ENCODE results near the gene THBS4. TPM values are rescaled to one million over a fixed set of nuclear protein-coding genes. Genes with fewer than 3 reads are reported as not detected.

THBS4 gene
- total and polyA plus RNA-seq, 2 donors from 2014 or later, result 1.4 to 1.8 TPM

DNA sequence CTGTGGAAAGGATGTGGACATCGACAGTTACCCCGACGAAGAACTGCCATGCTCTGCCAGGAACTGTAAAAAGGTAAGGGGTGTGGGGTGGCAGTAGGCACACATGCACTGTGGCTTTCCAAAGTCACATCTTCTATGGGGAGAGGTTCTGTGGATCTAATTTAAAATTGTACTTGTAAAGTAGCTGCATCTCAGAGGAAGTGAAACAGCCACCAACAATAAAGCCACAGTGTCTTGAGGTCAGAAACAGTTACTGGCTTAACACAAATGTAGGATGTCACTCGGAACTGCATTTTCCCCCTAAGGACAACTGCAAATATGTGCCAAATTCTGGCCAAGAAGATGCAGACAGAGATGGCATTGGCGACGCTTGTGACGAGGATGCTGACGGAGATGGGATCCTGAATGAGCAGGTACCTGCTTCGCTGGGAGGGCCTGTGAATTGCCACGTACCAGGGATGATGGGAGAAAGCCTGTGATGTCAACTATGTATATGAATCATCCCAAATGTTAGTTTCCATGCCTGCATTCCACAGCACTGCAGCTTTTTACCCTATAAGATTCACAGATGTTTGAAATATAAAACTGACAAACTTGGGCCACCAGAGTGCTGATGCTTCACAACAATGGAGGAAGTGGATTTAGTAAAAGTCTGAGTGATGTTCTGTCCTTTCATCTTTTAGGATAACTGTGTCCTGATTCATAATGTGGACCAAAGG lies 35.3 kb downstream of the THBS4 start:
- H3K4me1 ChIP-seq (ENCODE audit: control insufficient read depth in 2 of 3, insufficient read depth in 2 of 3, low read depth in 1 of 3, low read length in 3 of 3), result no peaks in the 10 kb centered on the region
- no peak overlapping the region for H3K27ac ChIP-seq (ENCODE audit: low read depth in 2 of 2, low read length in 2 of 2)
- H3K27me3 ChIP-seq (ENCODE audit: control insufficient read depth, insufficient read depth, low read length), result no peaks in the 10 kb centered on the region
- intact Hi-C loops (cut with DNase I), result no loop called here
- H3K36me3 ChIP-seq (ENCODE audit: control insufficient read depth in 2 of 3, insufficient read depth in 3 of 3, low read length in 3 of 3), result peaks cover 0 to 3% (median 0%) of the 10 kb centered on the region in 3 donors
- DNase-seq, result peak in 1 of 5 donors; percentile 21
- H3K9ac ChIP-seq (ENCODE audit: low read length in 3 of 3), result no peak overlapping the region
- no peak for TF ChIP-seq CTCF (IDR thresholded peaks at IDR 0.05; ENCODE audit: borderline replicate concordance, extremely low read depth, insufficient read depth)
- no peaks in the 10 kb centered on the region for H3K9me3 ChIP-seq (ENCODE audit: control insufficient read depth in 2 of 3, insufficient read depth in 1 of 3, low read length in 3 of 3)
- FAIRE-seq, result no peak
- no peak overlapping the region for H3K4me3 ChIP-seq (ENCODE audit: low read length in 3 of 3)

DNA sequence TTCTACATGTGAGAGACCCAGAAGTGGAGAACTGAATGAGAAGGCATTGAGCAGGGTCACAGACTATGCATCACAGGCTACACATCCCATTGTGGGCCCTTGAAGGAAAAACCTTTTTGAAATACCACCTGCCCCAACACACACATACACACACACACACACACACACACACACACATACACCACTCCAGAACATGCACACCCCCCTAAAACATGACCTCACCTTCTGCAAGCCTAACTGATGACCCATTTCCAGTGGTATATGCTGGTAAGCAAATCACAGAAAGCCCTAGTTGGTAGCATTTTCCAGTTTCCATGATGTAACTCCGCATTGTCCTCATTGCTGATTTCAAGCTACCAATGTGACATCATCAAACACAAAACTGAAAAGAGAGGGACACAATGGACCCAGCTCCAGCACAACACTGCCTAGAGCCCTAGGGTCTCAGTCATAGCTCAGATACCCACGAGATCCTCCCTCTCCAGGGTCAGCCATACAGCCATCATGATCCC lies 36.4 kb downstream of the THBS4 start:
- Histone ChIP-seq H3K9me3 (ENCODE audit: control insufficient read depth in 2 of 3, insufficient read depth in 1 of 3, low read length in 3 of 3) (no peaks in the 10 kb centered on the region), H3K27me3 (ENCODE audit: control insufficient read depth, insufficient read depth, low read length) (no peaks in the 10 kb centered on the region), H3K9ac (ENCODE audit: low read length in 3 of 3) (no peak overlapping the region), H3K4me3 (ENCODE audit: low read length in 3 of 3) (no peak overlapping the region), H3K4me1 (ENCODE audit: control insufficient read depth in 2 of 3, insufficient read depth in 2 of 3, low read depth in 1 of 3, low read length in 3 of 3) (no peaks in the 10 kb centered on the region), H3K27ac (ENCODE audit: low read depth in 2 of 2, low read length in 2 of 2) (no peak overlapping the region), H3K36me3 (ENCODE audit: control insufficient read depth in 2 of 3, insufficient read depth in 3 of 3, low read length in 3 of 3) (peaks cover 0 to 3% (median 0%) of the 10 kb centered on the region in 3 donors)
- intact Hi-C loops (cut with DNase I), result no loop called here
- no peak for TF ChIP-seq CTCF (IDR thresholded peaks at IDR 0.05; ENCODE audit: borderline replicate concordance, extremely low read depth, insufficient read depth)
- DNase-seq (no peak), FAIRE-seq (no peak)

DNA sequence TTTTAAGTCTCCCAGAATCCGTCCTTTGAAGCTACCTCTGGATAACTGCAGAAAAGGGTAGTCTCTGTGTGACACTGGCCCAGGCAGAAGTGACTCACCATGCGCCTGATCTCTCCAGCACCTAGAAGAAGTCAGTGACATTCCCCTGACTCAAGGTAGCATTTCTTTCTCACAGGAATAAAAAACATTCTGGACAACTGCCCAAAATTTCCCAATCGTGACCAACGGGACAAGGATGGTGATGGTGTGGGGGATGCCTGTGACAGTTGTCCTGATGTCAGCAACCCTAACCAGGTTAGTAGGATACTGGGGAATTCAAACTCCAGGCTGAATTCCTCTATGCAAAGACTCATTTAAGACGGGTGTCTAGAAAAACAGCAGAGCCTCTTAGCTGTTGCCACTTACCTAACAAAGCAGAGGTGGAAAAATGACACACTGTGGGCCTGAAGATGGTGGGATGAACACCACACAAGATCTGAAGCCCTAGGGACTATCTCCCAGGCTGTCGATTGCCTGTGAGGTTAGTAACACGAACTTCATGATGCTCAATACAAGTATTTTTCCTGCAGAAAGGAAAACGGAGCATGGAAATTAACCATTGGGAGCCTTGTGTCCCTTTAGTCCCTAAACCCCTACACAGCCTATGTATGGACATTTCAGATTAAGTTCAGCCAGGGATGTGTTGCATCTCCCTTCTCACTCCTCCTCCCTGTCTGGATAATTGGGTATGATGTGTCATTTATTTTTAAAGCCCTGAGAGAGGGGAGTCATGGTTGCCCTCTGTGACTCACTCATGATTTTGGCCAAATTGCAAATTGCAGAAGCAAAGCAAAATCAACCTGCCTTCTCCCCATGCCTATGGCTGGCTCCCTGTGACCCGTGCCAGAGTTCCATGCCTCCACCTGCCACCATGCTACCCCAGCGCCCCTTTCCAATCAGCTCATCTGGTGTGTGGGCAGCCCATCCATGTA lies 37.2 kb downstream of the THBS4 start:
- H3K27me3 ChIP-seq (ENCODE audit: control insufficient read depth, insufficient read depth, low read length), result no peaks in the 10 kb centered on the region
- no peak for DNase-seq
- no peak overlapping the region for H3K4me3 ChIP-seq (ENCODE audit: low read length in 3 of 3)
- H3K9me3 ChIP-seq (ENCODE audit: control insufficient read depth in 2 of 3, insufficient read depth in 1 of 3, low read length in 3 of 3), result no peaks in the 10 kb centered on the region
- no peak overlapping the region for H3K9ac ChIP-seq (ENCODE audit: low read length in 3 of 3)
- H3K36me3 ChIP-seq (ENCODE audit: control insufficient read depth in 2 of 3, insufficient read depth in 3 of 3, low read length in 3 of 3), result peaks cover 0 to 3% (median 0%) of the 10 kb centered on the region in 3 donors
- FAIRE-seq, result no peak
- no peaks in the 10 kb centered on the region for H3K4me1 ChIP-seq (ENCODE audit: control insufficient read depth in 2 of 3, insufficient read depth in 2 of 3, low read depth in 1 of 3, low read length in 3 of 3)
- intact Hi-C loops (cut with DNase I), result no loop called here
- no peak overlapping the region for H3K27ac ChIP-seq (ENCODE audit: low read depth in 2 of 2, low read length in 2 of 2)
- TF ChIP-seq CTCF (IDR thresholded peaks at IDR 0.05; ENCODE audit: borderline replicate concordance, extremely low read depth, insufficient read depth), result no peak
